ENCODE data around the gene RPL13. TPM values are rescaled to one million over a fixed set of nuclear protein-coding genes. Genes with fewer than 3 reads are reported as not detected.

Gene RPL13
- total and polyA plus RNA-seq, 9 of the 15 experiments (the other 6 are each of a cell fraction or from before 2014, with no cell fraction given), result 227 to 6,042 (median 1,633) TPM

DNA sequence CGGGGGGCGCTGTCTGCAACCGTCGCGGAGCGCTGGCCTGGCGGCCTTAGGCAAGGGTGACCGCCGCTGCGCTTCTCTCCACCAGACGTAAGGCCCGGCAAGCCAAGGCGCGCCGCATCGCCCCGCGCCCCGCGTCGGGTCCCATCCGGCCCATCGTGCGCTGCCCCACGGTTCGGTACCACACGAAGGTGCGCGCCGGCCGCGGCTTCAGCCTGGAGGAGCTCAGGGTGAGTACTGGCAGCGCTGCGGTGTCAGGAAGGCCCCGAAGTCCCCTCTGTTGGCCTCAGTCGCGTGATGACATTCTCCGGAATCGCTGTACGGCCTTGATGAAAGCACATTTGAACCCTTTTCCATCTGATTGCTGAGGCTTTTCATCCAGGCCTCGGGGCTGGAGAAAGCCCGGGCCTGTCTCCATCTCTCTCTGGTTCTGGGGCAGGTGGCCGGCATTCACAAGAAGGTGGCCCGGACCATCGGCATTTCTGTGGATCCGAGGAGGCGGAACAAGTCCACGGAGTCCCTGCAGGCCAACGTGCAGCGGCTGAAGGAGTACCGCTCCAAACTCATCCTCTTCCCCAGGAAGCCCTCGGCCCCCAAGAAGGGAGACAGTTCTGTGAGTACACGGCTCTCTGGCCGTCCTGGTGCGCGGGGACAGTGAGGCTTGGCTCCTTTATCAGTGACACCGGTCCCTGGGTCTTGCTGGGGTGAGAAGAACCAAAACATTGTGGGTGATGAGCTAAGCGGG lies 831 bp downstream of the RPL13 start (continued):
- TF ChIP-seq NCOA4 (IDR thresholded peaks at IDR 0.05; ENCODE audit: partially characterized antibody) (no peak), CC2D1A (IDR thresholded peaks at IDR 0.05) (no peak), SMAD4 (CRISPR knock-in tag; conservative IDR thresholded peaks at IDR 0.05) (no peak), EP300 (IDR thresholded peaks at IDR 0.05; ENCODE audit: low read length) (no peak), ZNF24 (IDR thresholded peaks at IDR 0.05) (no peak), PML (IDR thresholded peaks at IDR 0.05; ENCODE audit: low read length) (no peak), SAFB (IDR thresholded peaks at IDR 0.05; ENCODE audit: borderline replicate concordance, low read depth, low read length) (no peak), HNRNPUL1 (IDR thresholded peaks at IDR 0.05; ENCODE audit: low read length) (no peak), ESRRB (CRISPR knock-in tag; IDR thresholded peaks at IDR 0.05; ENCODE audit: borderline replicate concordance) (no peak), KLF1 (tag; IDR thresholded peaks at IDR 0.05) (no peak), POLR2B (IDR thresholded peaks at IDR 0.05; ENCODE audit: low read depth, partially characterized antibody) (no peak), JUN (IDR thresholded peaks at IDR 0.05; ENCODE audit: borderline replicate concordance, low read depth, low read length) (no peak), JUN (CRISPR knock-in tag; IDR thresholded peaks at IDR 0.05; ENCODE audit: borderline replicate concordance) (no peak), RBBP5 (IDR thresholded peaks at IDR 0.05; ENCODE audit: borderline replicate concordance, insufficient read depth, low read length, poor library complexity, severe bottlenecking) (peak; percentile 23), ARID2 (IDR thresholded peaks at IDR 0.05) (no peak), MYBL2 (IDR thresholded peaks at IDR 0.05; ENCODE audit: low read depth) (no peak), MYBL2 (CRISPR knock-in tag; IDR thresholded peaks at IDR 0.05; ENCODE audit: borderline replicate concordance) (no peak)
- TF ChIP-seq, protein P1, sequence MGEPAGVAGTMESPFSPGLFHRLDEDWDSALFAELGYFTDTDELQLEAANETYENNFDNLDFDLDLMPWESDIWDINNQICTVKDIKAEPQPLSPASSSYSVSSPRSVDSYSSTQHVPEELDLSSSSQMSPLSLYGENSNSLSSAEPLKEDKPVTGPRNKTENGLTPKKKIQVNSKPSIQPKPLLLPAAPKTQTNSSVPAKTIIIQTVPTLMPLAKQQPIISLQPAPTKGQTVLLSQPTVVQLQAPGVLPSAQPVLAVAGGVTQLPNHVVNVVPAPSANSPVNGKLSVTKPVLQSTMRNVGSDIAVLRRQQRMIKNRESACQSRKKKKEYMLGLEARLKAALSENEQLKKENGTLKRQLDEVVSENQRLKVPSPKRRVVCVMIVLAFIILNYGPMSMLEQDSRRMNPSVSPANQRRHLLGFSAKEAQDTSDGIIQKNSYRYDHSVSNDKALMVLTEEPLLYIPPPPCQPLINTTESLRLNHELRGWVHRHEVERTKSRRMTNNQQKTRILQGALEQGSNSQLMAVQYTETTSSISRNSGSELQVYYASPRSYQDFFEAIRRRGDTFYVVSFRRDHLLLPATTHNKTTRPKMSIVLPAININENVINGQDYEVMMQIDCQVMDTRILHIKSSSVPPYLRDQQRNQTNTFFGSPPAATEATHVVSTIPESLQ (CRISPR knock-in tag; IDR thresholded peaks at IDR 0.05), result 0 out of 2 replicates have a peak, but pooled peaks have one; percentile 56
- TF ChIP-seq, protein P2, sequence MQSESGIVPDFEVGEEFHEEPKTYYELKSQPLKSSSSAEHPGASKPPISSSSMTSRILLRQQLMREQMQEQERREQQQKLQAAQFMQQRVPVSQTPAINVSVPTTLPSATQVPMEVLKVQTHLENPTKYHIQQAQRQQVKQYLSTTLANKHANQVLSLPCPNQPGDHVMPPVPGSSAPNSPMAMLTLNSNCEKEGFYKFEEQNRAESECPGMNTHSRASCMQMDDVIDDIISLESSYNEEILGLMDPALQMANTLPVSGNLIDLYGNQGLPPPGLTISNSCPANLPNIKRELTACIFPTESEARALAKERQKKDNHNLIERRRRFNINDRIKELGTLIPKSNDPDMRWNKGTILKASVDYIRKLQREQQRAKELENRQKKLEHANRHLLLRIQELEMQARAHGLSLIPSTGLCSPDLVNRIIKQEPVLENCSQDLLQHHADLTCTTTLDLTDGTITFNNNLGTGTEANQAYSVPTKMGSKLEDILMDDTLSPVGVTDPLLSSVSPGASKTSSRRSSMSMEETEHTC (IDR thresholded peaks at IDR 0.05), result no peak
- TF ChIP-seq, protein P3, sequence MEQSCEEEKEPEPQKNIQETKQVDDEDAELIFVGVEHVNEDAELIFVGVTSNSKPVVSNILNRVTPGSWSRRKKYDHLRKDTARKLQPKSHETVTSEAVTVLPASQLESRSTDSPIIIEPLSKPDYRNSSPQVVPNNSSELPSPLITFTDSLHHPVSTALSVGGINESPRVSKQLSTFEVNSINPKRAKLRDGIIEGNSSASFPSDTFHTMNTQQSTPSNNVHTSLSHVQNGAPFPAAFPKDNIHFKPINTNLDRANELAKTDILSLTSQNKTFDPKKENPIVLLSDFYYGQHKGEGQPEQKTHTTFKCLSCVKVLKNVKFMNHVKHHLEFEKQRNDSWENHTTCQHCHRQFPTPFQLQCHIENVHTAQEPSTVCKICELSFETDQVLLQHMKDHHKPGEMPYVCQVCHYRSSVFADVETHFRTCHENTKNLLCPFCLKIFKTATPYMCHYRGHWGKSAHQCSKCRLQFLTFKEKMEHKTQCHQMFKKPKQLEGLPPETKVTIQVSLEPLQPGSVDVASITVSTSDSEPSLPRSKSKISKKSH (CRISPR knock-in tag; IDR thresholded peaks at IDR 0.05), result no peak
- TF ChIP-seq, protein P4, sequence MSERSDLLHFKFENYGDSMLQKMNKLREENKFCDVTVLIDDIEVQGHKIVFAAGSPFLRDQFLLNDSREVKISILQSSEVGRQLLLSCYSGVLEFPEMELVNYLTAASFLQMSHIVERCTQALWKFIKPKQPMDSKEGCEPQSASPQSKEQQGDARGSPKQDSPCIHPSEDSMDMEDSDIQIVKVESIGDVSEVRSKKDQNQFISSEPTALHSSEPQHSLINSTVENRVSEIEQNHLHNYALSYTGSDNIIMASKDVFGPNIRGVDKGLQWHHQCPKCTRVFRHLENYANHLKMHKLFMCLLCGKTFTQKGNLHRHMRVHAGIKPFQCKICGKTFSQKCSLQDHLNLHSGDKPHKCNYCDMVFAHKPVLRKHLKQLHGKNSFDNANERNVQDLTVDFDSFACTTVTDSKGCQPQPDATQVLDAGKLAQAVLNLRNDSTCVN (CRISPR knock-in tag; IDR thresholded peaks at IDR 0.05), result no peak
- TF ChIP-seq, protein P5, sequence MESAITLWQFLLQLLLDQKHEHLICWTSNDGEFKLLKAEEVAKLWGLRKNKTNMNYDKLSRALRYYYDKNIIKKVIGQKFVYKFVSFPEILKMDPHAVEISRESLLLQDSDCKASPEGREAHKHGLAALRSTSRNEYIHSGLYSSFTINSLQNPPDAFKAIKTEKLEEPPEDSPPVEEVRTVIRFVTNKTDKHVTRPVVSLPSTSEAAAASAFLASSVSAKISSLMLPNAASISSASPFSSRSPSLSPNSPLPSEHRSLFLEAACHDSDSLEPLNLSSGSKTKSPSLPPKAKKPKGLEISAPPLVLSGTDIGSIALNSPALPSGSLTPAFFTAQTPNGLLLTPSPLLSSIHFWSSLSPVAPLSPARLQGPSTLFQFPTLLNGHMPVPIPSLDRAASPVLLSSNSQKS (CRISPR knock-in tag; IDR thresholded peaks at IDR 0.05), result no peak
